Endodermal cell (in vitro differentiated cells): Measurements from ENCODE around the gene TMC4. TPM values are rescaled to one million over a fixed set of nuclear protein-coding genes. Genes with fewer than 3 reads are reported as not detected.
A peak's percentile ranks its signal among the peaks of the same experiment; 100 is the strongest.

Source experiments
- DNase-seq: peaks from one replicate; pipeline ENCODE4 v3.0.0-alpha.2; 2017
- H3K27ac ChIP-seq: 2 replicates; pipeline ENCODE4 v1.5.1; 2013; ENCODE audit warnings: mild to moderate bottlenecking, low read depth, low read length, moderate library complexity
- H3K27me3 ChIP-seq: 2 replicates; pipeline ENCODE4 v1.6.1; 2013; ENCODE audit warnings: mild to moderate bottlenecking, low read length, moderate library complexity; ENCODE audit not compliant: insufficient read depth, control insufficient read depth, poor library complexity, severe bottlenecking
- H3K36me3 ChIP-seq: 2 replicates; pipeline ENCODE4 v1.7.0; 2013; ENCODE audit warnings: mild to moderate bottlenecking, low read length, moderate library complexity; ENCODE audit not compliant: control insufficient read depth, insufficient read depth
- H3K4me1 ChIP-seq: one replicate; pipeline ENCODE4 v1.7.0; 2013; ENCODE audit warnings: low read length; ENCODE audit not compliant: control insufficient read depth, insufficient read depth
- H3K4me3 ChIP-seq: 2 replicates; pipeline ENCODE4 v1.5.1; 2013; ENCODE audit warnings: mild to moderate bottlenecking, low read length, moderate library complexity
- H3K9ac ChIP-seq: 2 replicates; pipeline ENCODE4 v1.6.1; 2013; ENCODE audit warnings: mild to moderate bottlenecking, low read length, moderate library complexity; ENCODE audit not compliant: poor library complexity, severe bottlenecking; ENCODE audit errors: extremely low read depth
- H3K9me3 ChIP-seq: 2 replicates; pipeline ENCODE4 v1.6.1; 2013; ENCODE audit warnings: mild to moderate bottlenecking, low read length, moderate library complexity; ENCODE audit not compliant: control insufficient read depth
- H3K27ac Mint-ChIP-seq: 2 replicates; pipeline ENCODE4 v1.8.0; 2020; ENCODE audit warnings: mixed read lengths
- H3K27me3 Mint-ChIP-seq: 2 replicates; pipeline ENCODE4 v1.8.0; 2021; ENCODE audit warnings: mild to moderate bottlenecking, mixed read lengths; ENCODE audit not compliant: insufficient read depth
- H3K36me3 Mint-ChIP-seq: 2 replicates; pipeline ENCODE4 v1.8.0; 2020; ENCODE audit warnings: low read depth, mixed read lengths
- H3K4me1 Mint-ChIP-seq: 2 replicates; pipeline ENCODE4 v1.8.0; 2020; ENCODE audit warnings: mixed read lengths
- H3K4me3 Mint-ChIP-seq: 2 replicates; pipeline ENCODE4 v1.8.0; 2020; ENCODE audit warnings: mild to moderate bottlenecking, moderate library complexity, mixed read lengths
- H3K9me3 Mint-ChIP-seq: 2 replicates; pipeline ENCODE4 v1.8.0; 2020; ENCODE audit warnings: mild to moderate bottlenecking, mixed read lengths
- CTCF ChIP-seq: fragments of 200-600 bp; sonication (generic); conservative IDR thresholded peaks from 2 replicates; pipeline ENCODE4 v1.5.0; 2021; ENCODE audit warnings: antibody characterized with exemption, mild to moderate bottlenecking
- WGBS, 2 experiments: methylation state at CpG; one replicate each; pipeline versions ENCODE4 v1.1.5 to v1.1.7; 2013; ENCODE audit warnings: missing lambda C conversion rate in 2 of 2, mixed read lengths in 1 of 2; ENCODE audit not compliant: insufficient coverage in 1 of 2, insufficient read length in 1 of 2; 5-methylcytosine and 5-hydroxymethylcytosine counted together
- total RNA-seq, 2 donors: library from RNA; stranded (reverse); fragmentation: NEBNext Ultra II Directional in 1 of 2; extraction: Animal tissue kit (Norgen Biotek cat#: 25700) in 1 of 2; gene quantifications; 2 replicates in 1 of 2; 3 replicates in 1 of 2; pipeline ENCODE4 v1.2.1, GENCODE V29; 2021

TMC4 gene
- total RNA-seq, 2 donors from 2014 or later = 32.7 to 46.6 TPM

- no peaks in the 10 kb centered on the region for H3K27me3 Mint-ChIP-seq
These were observed 17.3 kb downstream of the TMC4 start for GRCh38 chr19:54155694-54156093.

DNA sequence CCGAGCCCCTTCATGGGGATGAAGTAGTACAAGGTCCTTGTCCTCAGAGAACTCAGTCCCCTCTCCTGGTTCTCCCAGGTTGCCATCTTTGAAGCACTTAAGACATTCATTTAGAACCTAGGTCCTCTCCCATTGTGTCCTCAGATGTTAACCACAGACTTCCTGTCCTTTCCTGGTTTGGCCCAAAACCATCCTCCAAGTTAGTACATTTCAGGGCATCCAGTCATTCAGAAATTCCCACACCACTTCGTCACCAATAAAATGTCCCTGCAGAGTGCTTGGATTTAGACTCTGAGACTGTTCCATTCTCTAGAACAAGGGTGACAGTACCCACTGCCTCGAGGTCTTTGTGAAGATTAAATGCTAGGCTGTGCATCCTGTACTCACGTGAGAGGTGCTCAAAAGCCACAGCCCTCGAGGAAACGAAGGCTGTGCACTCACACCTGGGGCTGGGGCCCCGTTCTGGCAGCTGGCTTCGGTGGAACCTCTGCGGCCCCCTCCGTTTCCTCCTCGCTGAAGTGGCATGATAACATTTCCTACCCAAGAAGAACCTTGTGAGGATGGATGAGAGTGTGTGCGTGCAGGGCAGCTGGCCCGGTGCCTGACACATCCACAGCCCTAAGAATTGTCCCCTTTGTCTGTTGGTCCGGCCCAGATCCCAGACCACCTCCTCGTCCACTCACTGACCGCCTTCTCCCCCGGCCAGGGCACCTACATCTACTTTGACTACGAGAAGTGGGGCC lies 18.2 kb downstream of the TMC4 start:
- Histone ChIP-seq H3K9me3 (no peaks in the 10 kb centered on the region), H3K27ac (no peak overlapping the region), H3K4me1 (no peaks in the 10 kb centered on the region), H3K4me3 (no peak overlapping the region), H3K9ac (no peak overlapping the region), H3K36me3 (peaks cover 71% of the 10 kb centered on the region), H3K27me3 (no peaks in the 10 kb centered on the region)
- no peak for TF ChIP-seq CTCF
- 93 to 98% methylated on average over 8 to 18 of the region's 18 CpGs for WGBS, 2 experiments
- H3K27ac Mint-ChIP-seq = peak overlapping the region; percentile 58
- no peaks in the 10 kb centered on the region for H3K9me3 Mint-ChIP-seq
- H3K36me3 Mint-ChIP-seq = peaks cover 59% of the 10 kb centered on the region
- no peaks in the 10 kb centered on the region for H3K4me1 Mint-ChIP-seq
- H3K27me3 Mint-ChIP-seq = no peaks in the 10 kb centered on the region
- no peak for DNase-seq
- no peak overlapping the region for H3K4me3 Mint-ChIP-seq

More at GRCh38 chr19:54155694-54156093, 17.3 kb downstream of the TMC4 start:
- no peaks in the 10 kb centered on the region for H3K27me3 ChIP-seq
- no peak overlapping the region for H3K4me3 ChIP-seq
- no peak overlapping the region for H3K27ac ChIP-seq
- peak; percentile 62 for DNase-seq
- no peaks in the 10 kb centered on the region for H3K9me3 ChIP-seq
- peaks cover 62% of the 10 kb centered on the region for H3K36me3 ChIP-seq
- no peak overlapping the region for H3K9ac ChIP-seq
- peak; percentile 55 for TF ChIP-seq CTCF
- H3K36me3 Mint-ChIP-seq = peaks cover 53% of the 10 kb centered on the region
- peaks cover 3% of the 10 kb centered on the region for H3K4me1 Mint-ChIP-seq
- WGBS, 2 experiments = 94 to 96% methylated on average over 10 to 19 of the region's 19 CpGs
- H3K27ac Mint-ChIP-seq = no peak overlapping the region
- H3K4me1 ChIP-seq = no peaks in the 10 kb centered on the region
- no peaks in the 10 kb centered on the region for H3K9me3 Mint-ChIP-seq
- H3K4me3 Mint-ChIP-seq = no peak overlapping the region

DNA sequence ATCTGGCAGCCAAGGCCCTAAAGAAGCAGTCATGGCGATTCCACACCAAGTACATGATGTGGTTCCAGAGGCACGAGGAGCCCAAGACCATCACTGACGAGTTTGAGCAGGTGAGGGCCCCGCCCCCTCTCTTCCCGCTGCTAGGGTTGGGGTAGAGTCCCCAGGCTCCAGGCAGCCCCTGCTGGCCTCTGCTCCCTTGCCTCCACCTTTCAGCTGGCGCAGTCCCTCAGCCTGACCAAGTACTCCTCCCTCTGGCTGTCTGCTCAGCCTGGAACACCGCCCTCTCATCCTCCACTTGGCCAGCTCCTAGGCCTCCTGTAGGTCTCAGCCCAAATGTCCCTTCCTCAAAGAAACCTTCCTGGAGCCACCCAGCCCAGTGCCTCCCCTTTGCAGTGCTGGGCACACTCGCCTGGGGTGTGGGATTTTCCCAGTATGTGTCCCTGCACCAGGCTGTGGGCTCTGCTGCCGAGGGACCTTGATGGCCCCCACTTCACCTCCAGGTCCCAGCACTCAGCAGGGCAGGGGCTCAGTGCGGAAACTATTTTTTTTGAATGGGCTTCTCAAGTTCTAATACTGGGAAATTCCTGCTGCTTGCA lies 19.1 kb downstream of the TMC4 start:
- H3K36me3 Mint-ChIP-seq = peaks cover 68% of the 10 kb centered on the region
- H3K27ac Mint-ChIP-seq = no peak overlapping the region
- no peaks in the 10 kb centered on the region for H3K4me1 Mint-ChIP-seq
- no peak overlapping the region for H3K9ac ChIP-seq
- no peak overlapping the region for H3K4me3 ChIP-seq
- no peak for DNase-seq
- no peaks in the 10 kb centered on the region for H3K9me3 Mint-ChIP-seq
- no peak for TF ChIP-seq CTCF
- no peak overlapping the region for H3K27ac ChIP-seq
- H3K9me3 ChIP-seq = no peaks in the 10 kb centered on the region
- H3K27me3 ChIP-seq = no peaks in the 10 kb centered on the region
- 90 to 98% methylated on average over 9 to 10 of the region's 10 CpGs for WGBS, 2 experiments
- H3K27me3 Mint-ChIP-seq = no peaks in the 10 kb centered on the region
- peaks cover 80% of the 10 kb centered on the region for H3K36me3 ChIP-seq
- H3K4me3 Mint-ChIP-seq = no peak overlapping the region
- H3K4me1 ChIP-seq = no peaks in the 10 kb centered on the region
